ENCODE data around the gene PGLYRP3. TPM values are rescaled to one million over a fixed set of nuclear protein-coding genes. Genes with fewer than 3 reads are reported as not detected.
"Not testable (repeated sequence)": the region's sequence is repeated elsewhere in the genome, so short reads cannot be mapped to it uniquely, and the experiment has no call there.

PGLYRP3 gene
- total RNA-seq, 1 donor from 2014 or later: 0.53 TPM

DNA sequence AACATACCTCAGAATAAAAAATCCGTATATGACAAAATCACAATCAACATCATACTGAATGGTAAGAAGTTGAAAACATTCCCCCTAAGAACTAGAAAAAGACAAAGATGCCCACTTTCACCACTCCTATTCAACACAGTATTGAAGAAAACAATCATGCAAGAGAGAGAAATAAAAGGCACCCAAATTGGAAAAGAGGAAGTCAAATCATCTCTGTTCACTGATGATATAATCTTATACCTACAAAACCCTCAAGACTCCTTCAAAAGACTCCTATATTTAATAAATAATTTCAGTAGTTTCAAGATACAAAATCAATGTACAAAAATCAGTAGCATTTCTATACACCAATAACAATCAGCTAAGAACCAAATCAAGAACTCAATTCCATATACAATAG, 21.1 kb upstream of the PGLYRP3 start:
- no peak overlapping the region for H3K4me3 ChIP-seq (ENCODE audit: low read depth, low read length)
- no peaks in the 10 kb centered on the region for H3K36me3 ChIP-seq (ENCODE audit: control insufficient read depth, insufficient read depth, low read length)
- no peak for FAIRE-seq
- no peak for DNase-seq (ENCODE audit: low read depth)
- TF ChIP-seq, protein P1, sequence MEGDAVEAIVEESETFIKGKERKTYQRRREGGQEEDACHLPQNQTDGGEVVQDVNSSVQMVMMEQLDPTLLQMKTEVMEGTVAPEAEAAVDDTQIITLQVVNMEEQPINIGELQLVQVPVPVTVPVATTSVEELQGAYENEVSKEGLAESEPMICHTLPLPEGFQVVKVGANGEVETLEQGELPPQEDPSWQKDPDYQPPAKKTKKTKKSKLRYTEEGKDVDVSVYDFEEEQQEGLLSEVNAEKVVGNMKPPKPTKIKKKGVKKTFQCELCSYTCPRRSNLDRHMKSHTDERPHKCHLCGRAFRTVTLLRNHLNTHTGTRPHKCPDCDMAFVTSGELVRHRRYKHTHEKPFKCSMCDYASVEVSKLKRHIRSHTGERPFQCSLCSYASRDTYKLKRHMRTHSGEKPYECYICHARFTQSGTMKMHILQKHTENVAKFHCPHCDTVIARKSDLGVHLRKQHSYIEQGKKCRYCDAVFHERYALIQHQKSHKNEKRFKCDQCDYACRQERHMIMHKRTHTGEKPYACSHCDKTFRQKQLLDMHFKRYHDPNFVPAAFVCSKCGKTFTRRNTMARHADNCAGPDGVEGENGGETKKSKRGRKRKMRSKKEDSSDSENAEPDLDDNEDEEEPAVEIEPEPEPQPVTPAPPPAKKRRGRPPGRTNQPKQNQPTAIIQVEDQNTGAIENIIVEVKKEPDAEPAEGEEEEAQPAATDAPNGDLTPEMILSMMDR (IDR thresholded peaks at IDR 0.05; ENCODE audit: insufficient read depth, low read length, severe bottlenecking): no peak
- H3K27me3 ChIP-seq (ENCODE audit: control insufficient read depth, insufficient read depth, low read length): peaks cover 7% of the 10 kb centered on the region

DNA sequence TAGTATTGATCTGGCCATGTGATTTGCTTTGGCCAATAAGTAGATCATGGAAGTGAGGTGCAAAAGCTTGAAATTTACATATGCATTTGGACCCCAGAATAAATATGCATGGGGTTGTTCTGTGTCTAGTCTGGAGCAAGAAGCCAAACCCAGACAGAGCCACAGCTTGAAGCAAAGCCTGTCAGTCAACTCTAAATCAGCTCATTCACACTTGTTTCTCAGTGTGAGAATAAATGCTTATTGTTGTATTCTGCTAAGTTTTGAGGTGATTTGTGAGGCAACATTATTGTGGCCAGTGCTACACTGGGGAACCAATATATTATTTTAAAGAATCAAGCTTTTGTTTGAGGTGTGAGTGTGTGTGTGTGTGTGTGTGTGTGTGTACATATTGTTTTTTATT, 12.2 kb upstream of the PGLYRP3 start:
- no peak for FAIRE-seq
- H3K36me3 ChIP-seq (ENCODE audit: control insufficient read depth, insufficient read depth, low read length): no peaks in the 10 kb centered on the region
- TF ChIP-seq, protein P1 (IDR thresholded peaks at IDR 0.05; ENCODE audit: insufficient read depth, low read length, severe bottlenecking): no peak

DNA sequence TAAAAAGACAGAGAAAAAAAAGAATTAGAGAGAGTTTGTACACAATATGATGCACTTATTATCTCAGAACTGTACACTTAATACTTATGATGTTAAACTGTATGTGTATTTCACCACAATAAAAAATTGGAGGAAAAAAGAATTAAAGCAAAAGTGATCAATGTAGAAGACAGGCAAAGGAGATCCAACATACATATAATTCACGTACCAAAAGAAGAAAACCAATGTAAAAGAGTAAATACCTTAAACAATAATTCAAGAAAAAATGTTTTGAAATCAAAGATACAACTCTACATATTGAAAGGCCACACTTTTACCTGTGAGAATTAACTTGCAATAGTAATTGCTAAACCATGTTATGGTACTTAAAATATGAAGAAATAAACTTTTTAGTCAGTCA, 9.8 kb upstream of the PGLYRP3 start:
- Histone ChIP-seq H3K4me3 (ENCODE audit: low read depth, low read length) (no peak overlapping the region), H3K36me3 (ENCODE audit: control insufficient read depth, insufficient read depth, low read length) (no peaks in the 10 kb centered on the region), H3K27me3 (ENCODE audit: control insufficient read depth, insufficient read depth, low read length) (no peaks in the 10 kb centered on the region)
- DNase-seq (ENCODE audit: low read depth): no peak
- FAIRE-seq: no peak
- TF ChIP-seq, protein P1 (IDR thresholded peaks at IDR 0.05; ENCODE audit: insufficient read depth, low read length, severe bottlenecking): no peak

More for the DNA sequence above, 12.2 kb upstream of the PGLYRP3 start:
- H3K4me3 ChIP-seq (ENCODE audit: low read depth, low read length): no peak overlapping the region
- peaks cover 2% of the 10 kb centered on the region for H3K27me3 ChIP-seq (ENCODE audit: control insufficient read depth, insufficient read depth, low read length)
- DNase-seq (ENCODE audit: low read depth): no peak

DNA sequence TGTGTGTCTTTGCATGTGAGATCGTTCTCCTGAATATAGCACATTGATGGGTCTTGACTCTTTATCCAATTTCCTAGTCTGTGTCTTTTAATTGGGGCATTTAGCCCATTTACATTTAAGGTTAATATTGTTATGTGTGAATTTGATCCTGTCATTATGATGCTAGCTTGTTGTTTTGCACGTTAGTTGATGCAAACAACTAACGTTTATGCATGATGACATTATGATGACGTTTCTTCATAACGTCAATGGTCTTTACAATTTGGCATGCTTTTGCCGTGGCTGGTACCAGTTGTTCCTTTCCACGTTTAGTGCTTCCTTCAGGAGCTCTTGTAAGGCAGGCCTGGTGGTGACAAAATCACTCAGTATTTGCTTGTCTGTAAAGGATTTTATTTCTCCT, 5.4 kb upstream of the PGLYRP3 start:
- FAIRE-seq; H3K27me3 ChIP-seq (ENCODE audit: control insufficient read depth, insufficient read depth, low read length); H3K4me3 ChIP-seq (ENCODE audit: low read depth, low read length); DNase-seq (ENCODE audit: low read depth); H3K36me3 ChIP-seq (ENCODE audit: control insufficient read depth, insufficient read depth, low read length): not testable (repeated sequence)

DNA sequence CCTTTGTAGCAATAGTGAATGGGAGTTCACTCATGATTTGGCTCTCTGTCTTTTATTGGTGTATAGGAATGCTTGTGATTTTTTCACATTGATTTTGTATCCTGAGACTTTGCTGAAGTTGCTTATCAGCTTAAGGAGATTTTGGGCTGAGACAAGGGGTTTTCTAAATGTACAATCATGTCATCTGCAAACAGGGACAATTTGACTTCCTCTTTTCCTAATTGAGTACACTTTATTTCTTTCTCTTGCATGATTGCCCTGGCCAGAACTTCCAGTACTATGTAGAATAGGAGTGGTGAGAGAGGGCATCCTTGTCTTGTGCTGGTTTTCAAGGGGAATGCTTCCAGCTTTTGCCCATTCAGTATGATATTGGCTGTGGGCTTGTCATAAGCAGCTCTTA, 3.3 kb upstream of the PGLYRP3 start:
- not testable (repeated sequence) for DNase-seq (ENCODE audit: low read depth); H3K36me3 ChIP-seq (ENCODE audit: control insufficient read depth, insufficient read depth, low read length); FAIRE-seq; H3K4me3 ChIP-seq (ENCODE audit: low read depth, low read length); H3K27me3 ChIP-seq (ENCODE audit: control insufficient read depth, insufficient read depth, low read length)

DNA sequence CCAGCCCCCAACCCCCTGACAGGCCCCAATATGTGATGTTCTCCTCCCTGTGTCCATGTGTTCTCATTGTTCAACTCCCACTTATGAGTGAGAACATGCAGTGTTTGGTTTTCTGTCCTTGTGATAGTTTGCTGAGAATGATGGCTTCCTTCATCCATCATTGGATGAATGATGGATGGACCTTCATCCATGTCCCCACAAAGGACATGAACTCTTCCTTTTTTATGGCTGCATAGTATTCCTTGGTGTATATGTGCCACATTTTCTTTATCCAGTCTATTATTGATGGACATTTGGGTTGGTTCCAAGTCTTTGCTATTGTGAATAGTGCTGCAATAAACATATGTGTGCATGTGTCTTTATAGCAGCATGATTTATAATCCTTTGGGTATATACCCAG, 1.6 kb upstream of the PGLYRP3 start:
- not testable (repeated sequence) for FAIRE-seq; H3K27me3 ChIP-seq (ENCODE audit: control insufficient read depth, insufficient read depth, low read length); DNase-seq (ENCODE audit: low read depth)

DNA sequence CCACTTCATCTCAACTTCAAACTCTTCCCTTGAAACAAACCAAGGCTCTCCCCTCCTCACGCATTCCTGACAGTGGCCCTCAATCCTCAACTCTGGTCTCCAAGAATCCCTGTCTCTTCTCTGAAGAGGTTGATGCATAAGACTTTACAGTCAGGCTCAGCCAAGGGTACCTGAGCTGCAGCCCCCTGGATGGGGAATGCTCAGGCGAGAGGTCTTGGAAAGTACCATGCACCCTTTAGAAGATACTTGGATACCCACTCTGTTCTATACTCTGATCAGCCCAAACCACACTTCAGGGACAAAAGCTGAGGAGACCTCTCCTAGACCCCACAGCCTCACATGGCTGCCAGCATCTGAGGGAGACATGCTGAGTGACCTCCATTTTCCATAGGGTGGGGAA, 536 bp upstream of the PGLYRP3 start:
- Histone ChIP-seq H3K36me3 (ENCODE audit: control insufficient read depth, insufficient read depth, low read length) (no peaks in the 10 kb centered on the region), H3K27me3 (ENCODE audit: control insufficient read depth, insufficient read depth, low read length) (no peaks in the 10 kb centered on the region), H3K4me3 (ENCODE audit: low read depth, low read length) (no peak overlapping the region)
- DNase-seq (ENCODE audit: low read depth): no peak
- no peak for FAIRE-seq
- TF ChIP-seq, protein P1 (IDR thresholded peaks at IDR 0.05; ENCODE audit: insufficient read depth, low read length, severe bottlenecking): no peak

More for the DNA sequence above, 1.6 kb upstream of the PGLYRP3 start:
- H3K4me3 ChIP-seq (ENCODE audit: low read depth, low read length); H3K36me3 ChIP-seq (ENCODE audit: control insufficient read depth, insufficient read depth, low read length): not testable (repeated sequence)

All from bronchial epithelial cell (primary cell).